ENCODE data around the gene DCLRE1B.

Gene DCLRE1B

DNA sequence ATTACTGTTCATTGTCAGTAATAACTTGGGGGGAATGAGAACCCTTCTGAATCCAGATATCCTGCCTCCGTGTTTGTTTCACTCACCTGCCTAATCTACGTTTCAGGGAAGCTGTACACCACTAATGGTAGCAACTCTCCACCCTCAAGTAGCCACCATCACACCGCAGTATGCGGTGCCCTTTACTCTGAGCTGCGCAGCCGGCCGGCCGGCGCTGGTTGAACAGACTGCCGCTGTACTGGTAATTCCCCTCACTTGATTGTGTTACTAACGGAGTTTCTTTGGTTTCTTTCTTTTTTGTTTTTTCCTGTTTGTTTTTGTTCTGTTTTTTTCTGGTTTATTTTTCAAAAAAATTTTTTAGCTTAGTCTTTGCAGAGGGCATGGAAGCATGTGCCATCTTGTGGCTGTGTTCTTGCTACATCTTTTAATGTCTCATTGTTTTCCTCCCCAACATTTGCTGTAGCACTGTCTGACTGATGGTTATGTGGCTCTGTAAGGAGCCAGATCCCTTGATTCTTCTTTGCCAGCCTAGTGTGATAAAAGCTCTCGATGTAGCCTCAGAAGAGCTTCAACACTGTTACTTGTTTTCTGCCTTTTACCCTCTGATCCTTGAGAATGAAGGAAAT, 58.3 kb downstream of the DCLRE1B start:
- ATAC-seq, result no peak
- TF ChIP-seq GLIS3 (CRISPR knock-in tag; IDR thresholded peaks at IDR 0.05) (no peak), ARNTL (CRISPR knock-in tag; IDR thresholded peaks at IDR 0.05; ENCODE audit: borderline replicate concordance, low read depth) (no peak), ZFP30 (CRISPR knock-in tag; IDR thresholded peaks at IDR 0.05) (no peak), ESRRG (CRISPR knock-in tag; IDR thresholded peaks at IDR 0.05) (no peak), TOX (CRISPR knock-in tag; IDR thresholded peaks at IDR 0.05; ENCODE audit: borderline replicate concordance) (no peak), ZFP3 (CRISPR knock-in tag; IDR thresholded peaks at IDR 0.05) (no peak), ZNF565 (CRISPR knock-in tag; conservative IDR thresholded peaks at IDR 0.05; ENCODE audit: low read depth) (no peak), BACH2 (CRISPR knock-in tag; IDR thresholded peaks at IDR 0.05; ENCODE audit: borderline replicate concordance) (no peak), CSDC2 (CRISPR knock-in tag; IDR thresholded peaks at IDR 0.05) (no peak), CSRNP3 (CRISPR knock-in tag; IDR thresholded peaks at IDR 0.05) (no peak), ZC3H10 (CRISPR knock-in tag; IDR thresholded peaks at IDR 0.05) (no peak), RARB (CRISPR knock-in tag; IDR thresholded peaks at IDR 0.05) (no peak), ISL1 (CRISPR knock-in tag; IDR thresholded peaks at IDR 0.05) (no peak), ZNF70 (CRISPR knock-in tag; IDR thresholded peaks at IDR 0.05) (no peak), PPARA (CRISPR knock-in tag; IDR thresholded peaks at IDR 0.05; ENCODE audit: borderline replicate concordance) (no peak), OSR1 (CRISPR knock-in tag; IDR thresholded peaks at IDR 0.05) (no peak), POU6F1 (CRISPR knock-in tag; IDR thresholded peaks at IDR 0.05; ENCODE audit: borderline replicate concordance, low read depth) (no peak)
- TF ChIP-seq, protein P1, sequence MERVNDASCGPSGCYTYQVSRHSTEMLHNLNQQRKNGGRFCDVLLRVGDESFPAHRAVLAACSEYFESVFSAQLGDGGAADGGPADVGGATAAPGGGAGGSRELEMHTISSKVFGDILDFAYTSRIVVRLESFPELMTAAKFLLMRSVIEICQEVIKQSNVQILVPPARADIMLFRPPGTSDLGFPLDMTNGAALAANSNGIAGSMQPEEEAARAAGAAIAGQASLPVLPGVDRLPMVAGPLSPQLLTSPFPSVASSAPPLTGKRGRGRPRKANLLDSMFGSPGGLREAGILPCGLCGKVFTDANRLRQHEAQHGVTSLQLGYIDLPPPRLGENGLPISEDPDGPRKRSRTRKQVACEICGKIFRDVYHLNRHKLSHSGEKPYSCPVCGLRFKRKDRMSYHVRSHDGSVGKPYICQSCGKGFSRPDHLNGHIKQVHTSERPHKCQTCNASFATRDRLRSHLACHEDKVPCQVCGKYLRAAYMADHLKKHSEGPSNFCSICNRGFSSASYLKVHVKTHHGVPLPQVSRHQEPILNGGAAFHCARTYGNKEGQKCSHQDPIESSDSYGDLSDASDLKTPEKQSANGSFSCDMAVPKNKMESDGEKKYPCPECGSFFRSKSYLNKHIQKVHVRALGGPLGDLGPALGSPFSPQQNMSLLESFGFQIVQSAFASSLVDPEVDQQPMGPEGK (CRISPR knock-in tag; IDR thresholded peaks at IDR 0.05; ENCODE audit: borderline replicate concordance), result no peak

Data from SK-N-SH treated with all-trans-retinoic acid at 6 μM for 48 hours (cell line).